Activated T-cell treated with anti-CD3 and anti-CD28 coated beads for 24 hours (primary cell): ENCODE data around the gene MKX.
A peak's percentile ranks its signal among the peaks of the same experiment; 100 is the strongest.

ENCODE experiments used
- DNase-seq: peaks from one replicate; pipeline ENCODE4 v3.0.0-alpha.2; 2020; ENCODE audit warnings: low read depth

MKX gene, protein sequence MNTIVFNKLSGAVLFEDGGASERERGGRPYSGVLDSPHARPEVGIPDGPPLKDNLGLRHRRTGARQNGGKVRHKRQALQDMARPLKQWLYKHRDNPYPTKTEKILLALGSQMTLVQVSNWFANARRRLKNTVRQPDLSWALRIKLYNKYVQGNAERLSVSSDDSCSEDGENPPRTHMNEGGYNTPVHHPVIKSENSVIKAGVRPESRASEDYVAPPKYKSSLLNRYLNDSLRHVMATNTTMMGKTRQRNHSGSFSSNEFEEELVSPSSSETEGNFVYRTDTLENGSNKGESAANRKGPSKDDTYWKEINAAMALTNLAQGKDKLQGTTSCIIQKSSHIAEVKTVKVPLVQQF

DNA sequence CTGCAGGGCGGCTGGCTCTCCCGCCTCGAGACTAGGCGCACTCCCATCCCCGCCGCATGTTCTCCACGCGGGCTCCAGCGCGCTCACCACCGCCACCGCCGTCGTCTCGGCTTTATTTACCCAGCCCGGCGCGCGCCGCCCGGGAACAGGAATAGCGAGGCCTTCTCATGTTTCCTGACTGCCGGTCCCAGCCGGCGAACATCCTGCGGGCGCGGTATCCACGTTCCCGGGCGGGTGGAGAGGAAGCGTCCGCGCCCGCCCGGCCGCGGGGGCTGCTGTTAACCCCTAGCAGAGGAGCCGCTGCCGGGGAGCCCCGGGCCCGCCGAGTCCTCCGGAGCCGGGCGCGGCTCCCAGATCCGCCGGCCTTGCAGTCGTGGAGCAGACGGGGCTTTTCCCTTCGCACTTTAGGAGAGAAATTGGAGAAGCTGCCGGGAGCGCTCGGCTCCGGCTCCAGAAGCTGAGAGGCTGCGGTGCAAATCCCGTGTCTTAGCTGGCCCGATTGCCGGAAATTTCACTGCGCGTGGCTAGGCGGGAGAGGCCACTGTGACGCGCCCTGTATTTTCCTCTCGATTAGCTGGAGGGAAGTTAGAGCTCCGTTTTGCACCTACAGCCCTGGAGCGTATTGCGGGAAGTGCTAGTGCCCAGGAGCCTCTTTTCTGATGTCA lies at the start of gene MKX:
Gene MKX, minus strand, starts transcription at position 88 of the 665 bp plus-strand sequence. CDS start 2,404 bp downstream, outside the sequence.
- DNase-seq = no peak

DNA sequence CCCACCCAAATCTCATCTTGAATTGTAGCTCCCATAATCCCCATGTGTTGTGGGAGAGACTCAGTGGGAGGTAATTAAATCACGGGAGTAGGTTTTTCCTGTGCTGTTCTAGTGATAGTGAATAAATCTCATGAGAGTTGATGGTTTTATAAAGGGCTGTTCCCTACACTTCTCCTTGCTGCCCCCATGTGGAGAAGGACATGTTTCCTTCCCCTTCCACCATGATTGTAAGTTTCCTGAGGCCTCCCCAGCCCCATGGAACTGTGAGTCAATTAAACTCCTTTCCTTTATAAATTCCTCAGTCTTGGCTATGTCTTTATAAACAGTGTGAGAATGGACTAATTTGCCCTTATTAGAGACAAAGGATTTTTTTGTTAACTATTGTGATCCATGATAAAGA lies 48.5 kb upstream of the MKX start:
- no peak for DNase-seq

DNA sequence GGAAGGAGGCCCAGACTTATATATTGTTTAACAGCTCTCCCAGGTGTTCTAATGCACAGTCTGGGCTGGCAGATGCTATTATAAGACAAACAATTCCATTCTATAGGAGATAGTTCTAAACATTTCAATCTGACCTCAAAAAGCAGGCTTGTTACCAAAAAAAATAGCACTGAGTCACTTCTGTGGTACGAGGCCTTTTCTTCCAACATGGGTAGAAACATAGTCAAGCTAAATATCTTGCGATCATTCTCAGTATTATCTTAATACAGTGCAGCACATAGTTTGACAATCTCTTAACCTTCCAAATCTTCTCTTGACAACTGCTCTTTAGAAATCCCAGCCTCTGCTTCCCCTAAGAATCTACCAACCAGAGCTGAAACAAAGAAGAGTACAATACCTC lies 46.6 kb upstream of the MKX start:
- DNase-seq = no peak

DNA sequence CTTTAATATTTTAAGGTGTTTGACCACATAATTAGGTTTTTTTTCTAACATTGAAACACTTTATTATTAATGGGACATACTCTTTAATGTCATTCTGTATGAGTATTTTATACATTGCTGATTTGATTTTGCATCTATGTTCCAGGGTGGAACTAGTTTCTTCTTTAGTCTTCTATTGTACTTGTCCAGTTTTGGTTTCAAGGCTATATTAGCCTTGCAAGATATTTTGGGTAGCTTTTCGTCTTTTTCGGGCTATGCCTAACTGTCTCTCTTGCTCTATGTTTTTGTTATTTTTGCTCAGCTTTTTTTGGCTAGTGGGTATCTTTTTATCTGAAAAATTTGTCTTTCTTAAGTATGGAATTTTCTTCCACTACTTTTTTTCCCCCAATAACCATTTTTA lies 38.7 kb upstream of the MKX start:
- DNase-seq = no peak

DNA sequence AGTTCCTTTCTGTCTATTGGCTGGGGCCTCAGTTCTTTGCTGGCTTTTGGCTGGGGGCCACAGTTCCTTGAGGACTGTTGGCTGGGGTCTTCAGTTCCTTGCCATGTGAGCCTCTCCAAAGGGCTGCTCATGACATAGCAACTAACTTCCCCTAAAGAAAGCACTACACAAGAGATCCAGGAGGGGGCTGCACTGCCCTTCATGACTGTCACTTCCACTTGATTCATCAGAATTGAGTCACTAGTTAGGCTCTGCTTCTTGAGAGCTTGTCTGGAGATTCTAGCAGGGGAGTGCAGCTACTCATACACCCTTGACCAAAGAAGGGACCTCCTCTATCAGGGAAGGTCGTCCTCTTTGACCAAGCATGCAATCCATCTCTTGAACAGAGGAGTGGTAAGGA lies 38.0 kb upstream of the MKX start:
- peak; percentile 13 for DNase-seq

DNA sequence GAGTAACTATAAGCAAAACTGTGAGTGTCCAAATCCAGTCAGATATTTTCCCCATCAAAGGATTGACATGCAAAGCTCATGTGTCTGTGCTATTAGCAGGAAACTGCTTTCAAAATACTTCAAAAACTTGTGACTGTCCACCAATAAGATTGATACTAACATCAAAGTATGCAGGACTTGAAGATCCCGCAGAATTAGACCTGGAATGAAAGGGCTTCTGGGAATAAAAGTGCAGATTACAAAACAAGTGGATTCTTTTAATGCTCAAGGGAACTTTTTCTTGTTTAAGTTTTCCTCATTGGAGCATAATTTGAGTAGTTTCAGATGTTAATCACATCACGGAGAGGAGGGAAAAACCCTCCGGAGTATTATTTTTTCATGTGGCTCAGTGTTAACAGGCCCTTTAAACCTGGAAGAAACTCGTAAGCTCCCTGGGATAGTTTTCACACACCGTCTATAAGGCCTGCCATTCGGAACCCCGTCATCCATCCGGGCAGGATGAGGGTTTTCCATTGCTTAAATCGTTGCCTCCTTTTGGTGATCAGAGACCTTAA lies 33.9 kb upstream of the MKX start:
- no peak for DNase-seq

DNA sequence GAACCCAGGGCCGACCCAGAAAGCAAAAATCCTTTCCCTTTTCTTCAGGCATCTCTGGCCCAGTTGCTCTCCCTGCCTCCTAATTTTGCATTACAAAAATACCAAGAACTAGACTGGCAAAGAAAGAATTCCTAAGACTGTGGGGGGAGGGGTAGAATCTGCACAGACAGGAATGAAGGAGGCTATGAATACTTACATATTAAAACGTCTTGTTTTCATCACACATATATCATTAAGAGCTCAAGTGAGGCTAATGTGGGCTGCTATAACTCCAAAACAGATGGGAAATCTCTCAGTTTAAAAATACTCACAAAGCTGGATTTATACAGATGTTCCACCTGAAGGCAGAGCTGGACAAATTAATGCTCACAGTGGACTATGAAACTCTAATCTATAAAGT lies 29.2 kb upstream of the MKX start:
- DNase-seq = no peak

DNA sequence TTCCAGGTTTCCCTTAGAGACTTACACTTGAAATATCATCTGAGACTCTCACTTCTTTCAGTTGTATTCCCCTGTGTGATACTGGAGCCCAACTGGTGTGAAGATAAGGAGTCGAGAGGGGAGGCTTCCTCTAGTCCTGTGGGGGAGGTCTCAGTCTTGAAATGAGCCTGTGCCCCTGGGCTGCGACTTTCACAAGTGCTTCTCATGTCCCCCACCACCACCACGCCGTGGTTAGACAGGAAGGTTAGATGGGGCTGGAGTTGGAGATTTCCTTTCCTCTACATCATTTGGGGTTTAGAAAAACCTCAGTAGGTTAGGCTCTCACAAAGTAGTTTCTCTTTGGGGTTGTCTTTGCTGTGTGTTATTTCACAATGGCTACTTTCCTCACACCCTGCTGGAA lies 25.6 kb upstream of the MKX start:
- no peak for DNase-seq

DNA sequence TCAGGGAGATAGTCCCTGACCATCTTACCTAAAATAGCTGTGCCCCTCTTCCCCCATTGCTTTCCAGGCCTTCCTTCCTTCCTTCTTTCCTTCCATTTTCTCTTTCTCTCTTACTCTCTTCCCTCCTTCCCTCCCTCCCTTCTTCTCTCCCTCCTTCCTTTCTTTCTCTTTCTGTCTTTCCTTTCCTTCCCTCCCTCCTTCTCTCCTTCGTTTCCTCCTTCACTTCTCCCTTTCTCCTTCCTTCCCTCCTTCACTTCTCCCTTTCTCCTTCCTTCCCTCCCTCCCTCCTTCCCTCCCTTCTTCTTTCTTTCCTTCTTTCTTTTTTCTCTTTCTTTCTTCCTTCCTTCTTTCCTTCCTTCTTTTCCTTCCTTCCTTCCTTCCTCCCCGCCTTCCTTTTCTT lies 24.6 kb upstream of the MKX start:
- no peak for DNase-seq

DNA sequence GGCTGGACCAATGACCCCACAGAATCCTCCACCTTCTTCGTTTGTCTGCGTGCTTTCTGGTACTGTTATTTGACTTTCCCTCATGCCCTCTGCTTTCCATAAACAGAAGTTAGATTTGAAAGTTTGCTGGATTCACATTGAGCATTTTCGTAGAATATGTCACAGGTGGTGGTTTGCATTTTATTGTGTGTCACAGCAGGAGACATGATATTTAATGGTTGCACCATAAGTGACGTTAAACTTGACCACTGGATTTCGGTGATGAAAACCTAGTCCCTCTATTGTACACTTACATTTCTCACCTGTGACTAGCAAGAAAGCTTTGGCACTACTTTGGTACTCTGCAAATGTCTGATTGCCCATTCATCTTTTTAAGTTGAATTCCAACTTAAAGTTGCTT lies 15.2 kb upstream of the MKX start:
- no peak for DNase-seq

DNA sequence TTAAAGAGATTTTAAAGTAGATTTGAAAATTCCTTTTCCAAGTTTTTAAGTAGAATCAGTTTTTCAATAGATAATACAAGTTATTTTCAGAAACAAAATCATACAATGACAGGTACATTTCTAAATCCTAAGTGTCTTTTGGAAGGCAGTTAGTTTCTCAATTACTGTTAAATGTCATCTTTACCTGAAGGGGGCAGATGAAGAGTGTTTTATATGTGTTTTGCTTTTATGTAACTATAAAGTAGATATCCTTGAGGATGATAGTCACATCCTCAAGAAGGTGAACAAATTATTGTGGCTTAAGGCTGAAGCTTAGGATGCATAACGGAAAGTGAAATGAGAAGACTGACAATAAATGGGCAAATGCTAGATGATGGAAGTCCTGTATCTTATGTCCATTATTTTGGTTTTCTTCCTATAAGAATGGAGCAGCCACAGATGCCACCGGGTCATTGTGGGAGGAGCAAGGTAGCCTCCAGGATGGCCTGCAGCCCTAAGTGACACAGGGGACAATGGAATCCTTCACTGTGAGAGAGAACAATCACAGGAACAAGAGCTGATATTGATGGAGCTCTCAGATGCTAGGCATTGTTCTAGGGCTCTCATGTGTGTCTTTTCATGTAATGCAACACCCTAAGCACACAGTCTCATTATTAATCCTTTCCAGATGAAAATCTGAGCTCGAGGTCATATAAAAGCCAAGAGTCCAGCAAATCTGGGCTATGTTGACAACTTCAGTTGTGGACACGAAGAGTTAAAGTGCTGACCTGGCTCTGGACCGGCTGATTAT lies 14.1 kb upstream of the MKX start:
- DNase-seq = no peak

DNA sequence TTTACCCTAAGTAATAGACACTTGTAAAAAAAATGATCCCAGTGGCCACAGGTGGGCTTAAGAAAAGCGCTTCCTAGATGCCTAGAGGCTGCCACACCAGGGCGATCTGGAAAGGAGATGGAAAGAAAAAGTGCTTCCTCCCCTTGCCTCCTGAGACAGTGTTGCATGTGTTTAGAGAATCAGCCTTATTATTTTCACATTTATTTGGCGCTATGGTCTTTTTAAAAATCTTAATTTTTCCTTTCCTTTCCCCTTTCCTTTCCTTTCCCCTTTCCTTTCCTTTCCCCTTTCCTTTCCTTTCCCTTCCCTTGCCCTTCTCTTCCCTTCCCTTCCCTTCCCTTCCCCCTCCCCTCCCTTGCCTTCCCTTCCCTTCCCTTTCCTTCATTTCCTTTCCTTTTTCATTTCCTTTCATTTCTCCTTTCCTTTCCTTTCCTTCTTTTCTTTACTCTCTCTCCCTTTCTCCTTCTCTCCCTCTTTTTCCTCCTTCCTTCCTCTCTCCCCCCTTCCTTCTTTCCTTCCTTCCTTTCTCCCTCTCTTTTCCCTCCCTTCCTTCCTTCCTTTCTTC lies 7.1 kb upstream of the MKX start:
- DNase-seq = no peak

DNA sequence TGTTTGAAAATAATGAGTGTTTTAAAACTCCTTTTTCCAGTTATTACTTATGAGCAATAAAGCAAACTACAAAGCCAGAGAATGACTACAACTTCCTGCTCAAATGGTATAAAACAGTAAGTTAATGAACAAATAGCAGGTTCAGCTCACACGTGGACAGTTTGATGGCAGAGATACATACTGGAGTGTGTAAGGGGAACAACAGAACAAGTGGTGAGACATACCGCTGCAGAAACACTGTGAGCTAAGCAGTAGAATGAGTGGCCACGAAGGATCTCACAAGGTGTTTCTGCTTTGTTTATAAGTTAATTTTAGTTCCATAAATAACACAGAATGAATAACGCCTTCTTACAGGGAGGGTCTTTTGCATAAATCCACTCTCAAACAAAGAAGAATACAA lies 3.0 kb upstream of the MKX start:
- no peak for DNase-seq

DNA sequence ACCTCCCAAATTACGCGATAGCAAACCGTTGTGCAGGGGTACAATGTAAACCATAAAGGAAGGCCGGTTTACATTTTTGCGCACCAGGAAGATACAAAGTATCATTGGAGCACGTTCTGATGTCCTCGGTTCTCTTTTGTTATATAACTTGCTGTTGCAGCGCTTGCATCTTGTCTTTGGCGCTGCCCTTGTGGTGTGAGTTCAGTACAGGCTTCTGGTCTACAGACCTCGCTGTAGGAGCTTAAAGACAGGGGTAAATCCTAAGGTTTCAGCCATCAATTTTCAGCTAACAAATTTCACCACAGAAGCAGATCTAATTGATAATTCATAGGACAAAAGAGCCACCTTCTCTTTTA lies 1.5 kb upstream of the MKX start:
- DNase-seq = no peak

DNA sequence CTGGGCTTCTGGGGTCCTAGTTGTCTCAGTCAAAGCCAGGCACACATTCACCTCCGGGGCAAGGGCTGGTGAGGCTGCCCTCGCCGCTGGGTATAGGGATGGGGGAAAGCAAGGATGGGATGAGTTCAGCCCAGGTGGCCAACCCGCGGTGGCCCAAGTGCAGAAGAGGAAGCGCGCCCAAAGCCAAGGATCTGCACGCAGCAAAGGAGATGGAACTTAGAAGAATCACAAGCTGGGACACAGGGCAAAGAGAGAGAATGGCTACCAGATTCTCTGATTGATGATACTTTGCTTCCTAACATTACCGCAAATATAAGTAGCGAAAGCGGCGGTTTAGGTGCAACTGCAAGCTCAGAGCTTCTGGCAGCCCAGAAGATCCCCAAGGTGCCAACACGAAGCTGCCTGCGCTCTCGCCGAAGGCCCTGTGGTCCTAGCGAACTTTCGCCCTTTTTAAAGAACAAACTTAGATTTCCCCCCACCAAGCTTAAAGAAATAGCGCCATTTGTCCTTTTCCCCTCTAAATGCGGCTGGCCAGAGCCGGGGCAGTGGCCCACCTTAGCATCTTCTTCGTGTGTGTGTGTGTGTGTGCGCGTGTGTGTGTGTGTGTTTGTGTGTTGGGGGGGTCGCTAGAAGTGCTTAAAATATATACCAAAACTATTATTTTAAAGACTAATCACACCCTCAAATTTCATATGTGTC lies 927 bp upstream of the MKX start:
- DNase-seq = no peak

DNA sequence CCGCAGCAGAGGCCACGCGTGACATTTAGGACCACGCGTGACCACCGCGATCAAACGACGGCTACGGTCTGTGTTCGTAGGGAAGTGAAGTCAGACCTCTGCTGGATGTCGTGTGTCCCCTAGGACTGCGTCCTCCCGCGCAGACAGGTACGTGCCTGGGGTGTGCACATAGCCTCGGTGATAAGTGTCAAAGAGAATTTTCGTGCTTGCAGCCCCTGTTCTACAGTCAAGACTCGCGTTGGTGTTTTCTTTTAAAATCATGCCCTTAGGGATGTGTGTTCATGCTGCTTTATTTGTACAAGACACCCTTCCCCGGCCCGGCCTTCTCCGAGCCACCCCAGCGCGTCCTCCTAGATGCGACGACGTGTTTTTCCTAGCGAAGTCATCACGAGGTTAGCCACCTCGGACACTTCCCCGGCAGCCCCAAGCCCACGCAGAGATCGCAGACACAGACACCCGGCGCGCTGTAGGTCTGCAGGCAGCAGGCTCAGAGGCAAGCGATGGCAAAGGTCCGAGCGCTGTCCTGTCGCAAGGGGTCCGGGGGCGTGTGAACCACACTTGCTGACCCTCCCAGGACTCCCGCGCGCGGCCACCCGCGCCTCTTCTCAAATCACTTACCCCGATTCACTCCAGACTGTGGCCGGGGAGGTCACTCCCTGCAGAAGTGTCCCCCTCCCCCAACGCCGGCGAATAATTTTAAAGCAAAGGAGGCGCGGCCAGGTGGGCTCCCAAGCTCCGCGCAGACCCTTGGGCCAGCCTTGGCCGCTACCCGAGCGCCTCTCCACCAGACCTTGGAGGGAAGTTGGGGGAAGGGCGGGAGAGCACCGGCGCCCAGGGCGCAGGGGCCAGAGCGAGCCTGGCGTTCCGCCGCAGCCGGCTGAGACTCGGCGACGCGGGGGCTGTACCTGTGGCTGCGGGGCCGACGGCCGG lies 552 bp downstream of the MKX start:
- no peak for DNase-seq

DNA sequence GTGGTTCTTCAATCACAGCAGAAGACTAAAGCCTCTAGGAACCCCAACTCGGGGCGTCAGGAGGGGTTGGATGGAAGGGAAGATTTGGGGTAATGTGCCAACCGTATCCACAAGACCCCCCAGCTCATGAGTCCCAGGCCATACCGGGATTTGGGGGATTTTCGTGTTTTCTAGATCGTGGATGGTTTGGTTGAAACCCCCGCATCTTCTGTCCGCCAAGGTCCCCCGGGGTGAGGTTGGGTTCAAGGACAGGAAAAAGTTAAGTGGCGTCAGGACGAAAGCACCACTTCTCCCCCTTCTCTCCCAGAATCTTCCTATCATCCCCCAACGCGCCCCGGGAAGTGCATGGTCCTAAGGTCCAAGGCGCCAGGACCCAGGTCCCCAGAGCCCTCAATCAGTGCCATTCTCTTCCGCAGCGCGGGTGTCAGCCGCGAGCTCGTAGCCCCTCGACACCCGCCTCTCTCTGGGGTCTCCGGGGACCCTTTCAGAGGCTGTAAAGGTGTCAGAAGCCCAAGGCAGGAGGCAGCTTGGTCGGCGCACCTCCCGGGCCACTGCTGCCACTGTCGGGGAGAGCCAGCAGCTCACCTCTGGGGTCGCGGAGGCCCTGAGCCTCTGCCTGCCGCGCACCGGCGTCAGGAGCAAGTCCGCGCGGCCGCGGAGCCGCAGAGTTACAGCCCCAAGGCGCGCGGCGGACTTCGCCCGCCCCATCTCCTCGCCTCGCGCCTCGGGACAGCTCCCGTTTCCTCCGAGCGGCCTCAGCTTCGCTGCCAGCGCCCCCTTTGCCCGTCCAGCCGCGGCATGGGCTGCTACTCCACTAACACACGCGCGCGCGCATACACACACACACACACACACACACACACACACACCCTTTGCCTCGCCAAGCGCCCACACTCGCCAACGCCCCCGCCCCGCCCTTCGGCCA lies 1.5 kb downstream of the MKX start:
- no peak for DNase-seq

DNA sequence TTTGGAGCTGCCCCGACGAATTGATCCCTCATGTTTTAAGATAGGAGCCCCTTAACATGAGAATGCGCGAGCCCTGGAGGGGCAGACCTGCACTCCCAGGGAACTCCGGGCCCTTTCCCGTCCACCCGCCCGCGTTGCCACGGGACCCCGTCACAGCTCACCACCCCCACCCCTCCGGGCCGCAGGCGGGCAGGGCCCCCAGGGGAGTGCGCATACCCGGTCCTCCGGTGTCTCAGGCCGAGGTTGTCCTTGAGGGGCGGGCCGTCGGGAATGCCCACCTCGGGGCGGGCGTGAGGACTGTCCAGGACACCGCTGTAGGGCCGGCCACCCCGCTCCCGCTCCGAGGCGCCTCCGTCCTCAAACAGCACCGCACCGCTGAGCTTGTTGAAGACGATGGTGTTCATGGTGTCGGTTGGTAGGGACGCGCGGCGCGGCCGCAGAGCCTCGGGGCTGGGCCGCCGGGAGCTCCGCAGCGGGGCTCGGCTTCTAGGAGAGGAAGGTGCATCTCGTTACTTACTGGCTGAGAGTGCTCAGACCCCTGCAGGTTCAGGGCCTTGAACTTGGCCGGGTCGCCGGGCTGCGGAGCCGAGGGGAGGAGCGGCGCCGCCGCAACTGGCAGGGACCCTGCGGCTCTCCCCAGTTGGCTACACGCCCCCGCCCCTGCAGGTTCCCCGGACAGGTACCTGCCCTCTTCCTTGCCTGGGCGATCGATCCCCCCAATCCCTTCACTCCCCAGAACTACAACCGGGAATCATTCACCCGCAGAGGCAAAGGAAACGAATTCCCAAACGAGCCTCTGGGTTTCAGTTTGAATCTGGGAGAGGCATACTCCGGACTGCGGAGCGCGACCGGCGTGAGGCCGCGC lies 2.4 kb downstream of the MKX start:
- DNase-seq = no peak
